NB4 (cell line): ENCODE results near the gene LRRC3C.

Source experiments
- DNase-seq: peaks from one replicate; pipeline ENCODE4 v3.0.0; 2010; ENCODE audit warnings: low read depth
- H3K4me3 ChIP-seq: one replicate; pipeline ENCODE4 v1.5.1; 2011; ENCODE audit warnings: mild to moderate bottlenecking, low read depth, low read length, moderate library complexity
- CTCF ChIP-seq: IDR thresholded peaks from one replicate; pipeline ENCODE4 v1.5.1; 2012; ENCODE audit warnings: low read depth, low read length
- MAX ChIP-seq: IDR thresholded peaks from 2 replicates; pipeline ENCODE4 v1.6.1; 2011; ENCODE audit warnings: low read depth, low read length
- MYC ChIP-seq: IDR thresholded peaks from 2 replicates; pipeline ENCODE4 v1.6.1; 2011; ENCODE audit warnings: low read depth, low read length
- POLR2A ChIP-seq: IDR thresholded peaks from 2 replicates; pipeline ENCODE4 v1.6.1; 2011; ENCODE audit warnings: mild to moderate bottlenecking; ENCODE audit not compliant: insufficient read length; ENCODE audit errors: extremely low read depth

LRRC3C gene

GRCh38 chr17:39916918-39917317 lies 10.6 kb upstream of the LRRC3C start:
- H3K4me3 ChIP-seq, result no peak overlapping the region
- DNase-seq, result no peak
- no peak for TF ChIP-seq POLR2A
- TF ChIP-seq MYC, result no peak
- TF ChIP-seq MAX, result no peak
- no peak for TF ChIP-seq CTCF

GRCh38 chr17:39919087-39919683 lies 8.3 kb upstream of the LRRC3C start:
- TF ChIP-seq CTCF (no peak), MYC (no peak), POLR2A (no peak), MAX (no peak)
- no peak for DNase-seq
- no peak overlapping the region for H3K4me3 ChIP-seq

- peak; percentile 39 for DNase-seq
- H3K4me3 ChIP-seq, result no peak overlapping the region
- TF ChIP-seq POLR2A, result no peak
- no peak for TF ChIP-seq CTCF
- no peak for TF ChIP-seq MYC
- TF ChIP-seq MAX, result no peak
Observed at GRCh38 chr17:39920218-39921210, 7.0 kb upstream of the LRRC3C start.

GRCh38 chr17:39921323-39921722 lies 6.2 kb upstream of the LRRC3C start:
- DNase-seq, result peak; percentile 74
- no peak overlapping the region for H3K4me3 ChIP-seq
- TF ChIP-seq CTCF (no peak), MYC (peak; percentile 74), POLR2A (no peak), MAX (peak; percentile 62; the same call in 1 of the 2 replicates)

- no peak for DNase-seq
- no peak overlapping the region for H3K4me3 ChIP-seq
- TF ChIP-seq CTCF (no peak), POLR2A (no peak), MAX (no peak), MYC (no peak)
Observed at GRCh38 chr17:39922006-39922405, 5.5 kb upstream of the LRRC3C start.
